ELF-1 (cell line): ENCODE data around the gene KRT13.

ENCODE experiments used
- DNase-seq: peaks from one replicate; pipeline ENCODE4 v3.0.0-alpha.2; 2016; ENCODE audit warnings: low read depth, low spot score

KRT13 gene

DNA sequence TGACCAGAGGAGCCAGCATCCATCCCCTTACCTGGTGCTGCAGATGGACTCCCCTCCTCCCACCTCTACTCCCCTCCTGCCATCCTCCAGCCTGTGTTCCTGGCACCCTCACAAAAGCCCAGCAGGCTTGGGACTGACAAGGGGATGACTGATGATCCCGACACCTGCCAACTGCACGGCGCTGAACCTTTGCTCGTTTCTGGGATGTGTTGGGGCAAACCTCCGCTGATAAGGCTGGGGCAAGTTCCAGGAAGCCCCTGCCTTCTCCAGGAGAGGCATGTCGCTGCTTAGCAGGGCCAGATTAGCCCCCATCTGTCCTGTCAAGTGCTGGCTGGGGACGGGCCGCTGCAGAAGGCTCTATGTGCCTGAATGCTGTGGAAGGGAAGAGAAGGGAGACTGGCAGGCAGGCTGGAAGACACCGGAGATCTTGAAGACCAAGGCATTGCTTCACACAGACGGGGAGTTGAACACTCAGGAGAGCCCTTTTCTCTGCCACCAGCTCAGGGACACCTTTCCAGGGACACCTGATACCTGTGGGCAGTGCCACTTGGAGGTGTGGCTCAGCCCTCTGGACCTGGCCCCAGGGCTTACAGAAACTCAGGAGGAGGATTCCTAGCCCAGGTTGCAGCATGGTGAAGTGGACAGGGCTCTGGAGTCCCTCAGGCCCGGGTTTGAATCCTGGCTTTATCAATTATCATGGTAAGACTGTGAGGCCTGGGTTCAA is 14.3 kb upstream of the KRT13 start:
- DNase-seq, result peak; percentile 62

DNA sequence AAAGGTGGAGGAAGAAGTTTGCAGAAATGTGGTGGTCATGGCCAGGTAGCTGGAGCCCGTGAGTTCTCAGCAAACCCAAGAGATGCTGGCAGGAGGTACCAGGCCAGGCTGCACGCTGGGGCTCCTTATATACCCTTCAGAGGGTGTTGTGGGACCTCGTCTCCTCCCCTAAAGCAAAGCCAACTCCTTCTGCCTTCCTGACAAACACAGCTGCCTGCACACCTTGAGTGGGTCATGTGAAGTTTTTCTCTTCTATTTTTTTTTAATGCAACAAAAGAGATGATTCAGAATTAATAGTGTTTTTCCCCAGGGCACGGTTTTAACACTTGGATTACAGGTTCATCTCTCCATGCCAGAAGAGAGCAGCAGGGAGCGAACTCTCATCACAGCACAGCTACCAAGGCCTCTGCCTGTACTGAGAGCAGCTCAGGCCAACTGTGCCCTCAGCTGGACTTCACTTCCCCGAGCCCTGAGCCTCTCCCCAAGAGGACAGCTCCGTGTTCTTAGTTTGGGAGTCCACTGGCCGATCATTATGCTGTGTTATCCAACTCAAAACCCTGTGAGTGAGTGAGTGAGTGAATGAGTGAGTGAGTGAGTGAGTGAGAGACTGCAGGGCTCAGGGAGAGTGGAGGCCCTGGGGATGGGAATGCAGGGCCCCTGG is 13.5 kb upstream of the KRT13 start, which contains the start of gene KRT15:
Gene KRT15 (minus strand): TSS at position 102 of the 661 bp plus-strand sequence. CDS start 63 bp downstream, at position 39.
- DNase-seq, result no peak

DNA sequence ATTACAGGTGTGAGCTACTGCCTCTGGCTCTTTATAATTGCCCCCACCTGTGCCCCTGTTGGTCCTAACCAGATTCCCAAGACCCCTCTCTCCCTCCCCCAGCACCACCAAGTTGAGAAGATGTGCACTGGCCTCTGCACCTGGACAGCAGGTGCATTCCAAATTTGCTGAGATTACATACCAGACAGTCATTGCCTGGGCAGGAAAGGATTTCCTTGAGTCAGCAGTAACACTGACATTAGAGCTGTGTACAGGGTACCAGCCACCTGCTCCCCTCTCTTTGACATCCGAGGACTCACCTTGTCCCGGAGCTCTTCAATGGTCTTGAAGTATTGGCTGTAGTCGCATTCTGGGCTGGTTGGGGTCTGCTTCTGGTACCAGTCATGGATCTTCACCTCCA is 12.6 kb upstream of the KRT13 start:
- no peak for DNase-seq

DNA sequence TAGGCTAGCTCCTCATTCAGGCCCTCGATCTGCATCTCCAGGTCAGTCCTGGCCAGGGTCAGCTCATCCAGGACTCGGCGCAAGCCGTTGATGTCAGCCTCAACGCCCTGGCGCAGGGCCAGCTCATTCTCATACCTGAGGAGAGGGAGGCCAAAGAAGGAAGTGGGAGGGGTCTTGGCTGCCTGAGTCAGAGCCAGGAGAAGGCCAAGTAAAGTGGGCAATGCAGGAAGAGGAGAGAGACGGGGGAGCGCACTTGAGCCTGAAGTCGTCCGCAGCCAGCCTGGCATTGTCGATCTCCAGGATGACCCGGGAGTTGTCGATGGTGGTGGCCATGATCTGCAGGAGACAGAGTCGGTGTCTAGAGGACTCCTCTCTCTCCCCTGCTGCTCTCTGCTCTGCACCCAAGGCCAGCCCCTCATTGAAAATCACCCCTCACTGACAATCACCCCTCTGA is 11.4 kb upstream of the KRT13 start:
- DNase-seq, result no peak

DNA sequence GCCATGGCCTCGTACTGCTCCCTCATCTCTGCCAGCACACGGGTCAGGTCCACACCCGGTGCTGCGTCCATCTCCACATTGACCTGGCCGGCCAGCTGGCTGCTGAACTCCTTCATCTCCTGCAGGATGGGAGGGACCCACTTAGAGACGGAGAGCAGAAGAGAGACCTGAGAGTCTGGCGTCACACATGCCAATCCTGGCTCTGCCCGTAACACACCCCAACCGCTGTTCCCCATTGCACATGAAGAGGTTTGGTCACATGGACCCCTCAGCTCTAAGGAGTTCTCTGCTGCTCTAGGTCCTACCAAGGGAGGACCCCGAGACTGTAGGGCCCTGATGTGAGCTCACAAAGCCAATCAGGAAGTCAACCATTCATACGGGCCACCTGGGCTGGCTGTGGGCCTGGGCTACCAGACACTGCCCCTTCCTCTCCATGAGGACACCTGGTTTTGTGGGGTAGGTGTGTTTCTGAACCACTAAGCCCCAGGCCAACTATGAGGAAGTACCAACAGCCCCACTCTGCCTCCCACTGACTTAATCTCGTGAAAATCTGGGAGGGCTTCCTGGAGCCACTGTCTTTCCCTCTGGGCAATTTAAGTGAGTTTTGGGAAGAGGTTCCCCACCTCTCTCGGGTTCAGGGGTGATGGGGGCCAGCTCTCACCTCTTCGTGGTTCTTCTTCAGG is 10.9 kb upstream of the KRT13 start:
- DNase-seq, result no peak

DNA sequence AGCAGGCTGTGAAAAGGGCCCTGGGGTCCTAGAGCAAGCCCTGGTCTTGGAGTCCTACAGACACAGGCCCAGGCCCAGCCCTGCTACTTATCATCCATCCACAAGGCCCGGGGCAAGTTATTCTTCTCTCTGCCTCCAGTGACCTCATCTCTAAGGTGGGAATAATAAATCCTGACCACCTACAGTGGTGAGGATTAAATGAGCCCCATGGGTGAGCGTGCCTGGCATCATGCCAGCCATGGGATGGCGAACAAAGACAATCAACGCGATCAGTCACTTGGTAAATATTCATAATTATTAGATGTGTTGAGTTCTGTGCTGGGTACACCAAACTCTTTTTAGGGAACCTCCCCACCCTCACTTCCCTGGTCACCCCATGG is 7.7 kb upstream of the KRT13 start:
- DNase-seq, result no peak

DNA sequence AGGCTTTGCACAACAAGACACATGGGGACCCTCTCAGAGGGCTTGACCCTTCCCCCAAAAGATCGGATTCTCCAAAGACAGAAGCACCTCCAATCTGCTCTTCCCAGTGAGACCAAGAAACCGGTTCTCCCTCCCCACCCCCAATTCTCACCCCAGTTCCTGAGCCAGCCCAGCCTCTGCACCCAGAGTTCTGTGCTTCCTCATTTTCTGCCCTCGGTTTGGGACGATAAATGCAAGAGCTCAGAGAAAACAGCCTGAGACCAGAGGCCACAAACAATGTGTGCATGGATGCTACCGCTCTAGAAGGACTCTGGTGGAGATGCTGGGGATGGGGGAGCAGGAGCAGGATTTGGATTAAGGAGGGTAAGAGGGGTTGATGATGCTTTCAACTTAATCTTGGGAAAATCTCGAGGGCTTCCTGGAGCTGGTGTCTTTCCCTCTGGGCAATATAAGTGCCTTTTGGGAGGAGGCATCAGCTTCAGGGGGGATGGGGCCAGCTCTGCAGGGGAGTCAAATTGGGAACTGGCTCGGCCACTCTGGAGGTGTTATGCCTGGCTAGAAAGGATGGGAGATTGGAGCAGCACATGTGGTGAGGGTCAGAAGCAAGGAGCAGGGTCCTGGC is 7.2 kb upstream of the KRT13 start:
- no peak for DNase-seq

DNA sequence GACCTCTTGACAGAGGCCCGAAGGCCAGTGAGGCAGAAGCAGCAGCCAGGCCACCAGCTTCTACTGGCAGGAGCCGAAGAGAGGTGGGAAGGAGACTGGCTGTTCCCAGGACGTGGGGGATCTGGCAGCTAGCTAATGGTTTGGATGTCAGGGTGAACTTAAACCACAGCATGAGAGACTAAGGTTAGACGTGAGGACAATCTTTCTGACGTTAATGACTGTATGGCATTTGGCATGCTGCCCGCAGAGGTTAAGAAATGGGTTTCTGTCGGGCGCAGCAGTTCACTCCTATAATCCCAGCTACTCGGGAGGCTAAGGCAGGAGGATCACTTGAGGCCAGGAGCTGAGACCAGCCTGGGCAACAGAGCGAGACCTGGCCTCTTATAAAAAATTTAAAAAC is 6.3 kb upstream of the KRT13 start:
- DNase-seq, result no peak

DNA sequence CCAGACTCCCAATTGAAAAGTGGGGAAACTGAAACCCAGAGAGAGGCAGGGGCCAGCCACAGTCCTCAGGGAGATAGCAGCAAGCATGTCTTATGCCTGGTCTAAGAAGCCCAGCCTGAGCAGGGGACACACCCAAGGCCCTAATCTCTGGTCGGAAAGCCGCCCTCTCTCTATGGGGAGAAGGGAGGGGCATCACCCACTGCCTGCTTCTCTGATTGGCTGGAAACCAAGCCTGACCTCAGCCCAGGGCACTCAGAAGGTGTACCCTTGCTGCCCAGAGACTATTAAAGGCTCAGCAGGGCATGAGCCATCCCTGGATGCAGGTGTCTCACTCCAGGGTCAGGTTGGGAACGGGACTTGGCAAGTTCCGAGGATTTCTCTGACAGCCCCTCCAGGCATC is 5.7 kb upstream of the KRT13 start:
- no peak for DNase-seq

DNA sequence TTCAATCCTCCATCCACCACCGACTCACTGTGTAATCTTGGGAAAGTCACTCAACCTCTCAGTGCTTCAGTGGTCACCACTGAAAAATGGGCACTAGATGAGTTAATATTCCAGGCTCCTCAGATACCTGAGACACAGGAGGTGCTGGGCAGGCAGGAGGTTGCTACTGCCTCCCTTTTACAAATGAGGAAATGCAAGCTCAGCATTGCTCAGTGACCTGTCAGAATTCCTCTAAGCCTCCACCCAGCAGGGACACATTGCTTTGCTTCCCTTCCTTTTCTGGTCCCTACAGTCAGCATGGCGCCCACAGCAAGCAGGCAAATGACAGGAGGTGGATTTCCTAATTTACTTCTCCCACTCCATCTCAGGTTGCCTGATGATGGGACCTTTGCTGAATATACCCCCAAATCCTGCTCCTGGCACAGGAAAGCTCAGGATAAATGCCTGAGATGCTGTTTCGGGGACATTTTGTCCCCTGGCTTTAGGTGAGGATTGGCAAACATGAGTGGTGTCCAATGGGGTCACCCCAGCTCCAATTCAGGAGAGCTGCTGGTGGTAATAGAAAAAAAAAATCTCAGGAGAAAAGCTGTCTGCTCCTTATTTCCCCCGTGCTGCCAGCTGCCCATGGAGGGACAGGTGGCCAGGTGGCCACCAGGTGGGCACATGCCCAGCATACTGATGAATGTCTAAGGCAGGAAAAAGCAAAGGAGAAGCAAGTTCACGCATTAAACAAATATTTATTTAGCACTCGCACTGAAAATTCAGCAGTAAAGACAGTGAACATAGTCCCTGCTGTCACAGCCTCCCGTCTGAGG is 5.0 kb upstream of the KRT13 start:
- DNase-seq, result peak; percentile 28

DNA sequence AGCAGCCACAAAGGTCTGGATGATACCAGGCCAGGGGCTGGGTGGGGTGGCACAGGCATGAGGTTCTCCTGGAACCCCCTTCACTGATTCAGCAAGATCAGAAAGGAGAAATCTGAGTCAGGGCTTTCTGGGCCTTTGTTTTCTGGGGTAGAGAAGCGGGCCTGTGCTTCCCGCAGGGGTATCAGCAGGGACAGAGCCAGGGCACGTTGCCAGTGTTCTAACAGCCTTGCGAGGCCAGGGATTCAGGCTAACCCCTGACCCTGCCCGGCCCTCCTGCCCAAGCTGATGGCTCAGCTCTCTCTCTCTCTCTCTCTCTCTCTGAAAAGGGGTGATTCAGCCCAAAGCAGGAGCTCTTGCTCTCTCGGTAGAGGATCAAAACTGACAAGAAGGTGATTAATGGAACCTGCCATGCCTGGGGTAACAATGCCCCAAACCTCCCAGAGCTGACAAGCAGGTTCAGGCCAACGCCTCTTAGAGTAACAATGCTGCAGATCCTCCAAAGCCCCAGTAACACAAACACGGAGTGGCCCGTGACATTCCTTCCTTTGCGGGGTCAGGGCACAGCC is 2.0 kb upstream of the KRT13 start:
- DNase-seq, result peak; percentile 71

DNA sequence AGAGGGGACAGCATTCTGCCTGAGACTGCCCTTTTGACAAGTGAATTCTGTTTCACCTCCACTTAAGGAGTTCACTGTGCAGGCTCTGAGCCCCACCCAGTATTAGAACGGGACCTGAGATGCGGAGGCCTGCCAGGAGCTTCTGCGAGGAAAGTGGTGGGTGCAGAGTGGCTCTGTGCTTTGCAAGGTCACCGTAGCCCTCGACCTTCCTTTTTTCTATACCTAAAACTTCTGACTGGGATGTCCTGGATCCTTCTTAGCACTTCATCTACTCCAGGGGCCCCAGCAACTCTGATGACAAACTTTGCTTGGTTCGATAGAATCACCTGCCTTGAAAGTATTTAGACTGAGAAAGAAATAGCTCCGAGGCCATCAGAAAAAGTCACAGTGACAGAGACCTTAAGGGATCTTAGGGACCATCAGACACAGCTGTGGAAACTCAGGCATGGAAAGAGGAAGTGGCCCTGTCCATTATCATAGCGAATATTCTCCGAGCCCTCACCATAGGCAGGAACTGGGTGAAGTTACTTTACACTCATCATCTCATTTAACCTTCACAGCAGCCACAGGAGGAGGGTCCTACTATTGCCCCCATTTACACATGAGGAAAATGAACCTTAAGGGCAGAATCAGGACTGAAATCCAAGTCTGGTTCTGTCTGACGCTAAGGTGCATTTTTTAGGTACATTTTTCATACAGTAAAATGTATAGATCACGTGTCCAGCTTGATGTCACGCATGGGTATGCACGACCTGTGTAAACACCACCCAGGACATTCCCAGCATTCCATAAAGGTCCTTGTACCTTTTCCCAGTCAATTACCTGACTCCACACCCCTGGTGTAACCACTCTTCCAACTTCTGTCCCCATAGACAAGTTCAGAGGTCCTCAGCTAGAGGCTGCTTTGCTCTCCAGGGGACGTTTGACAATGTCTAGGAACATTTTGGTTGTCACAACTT is 676 bp upstream of the KRT13 start:
- DNase-seq, result no peak

DNA sequence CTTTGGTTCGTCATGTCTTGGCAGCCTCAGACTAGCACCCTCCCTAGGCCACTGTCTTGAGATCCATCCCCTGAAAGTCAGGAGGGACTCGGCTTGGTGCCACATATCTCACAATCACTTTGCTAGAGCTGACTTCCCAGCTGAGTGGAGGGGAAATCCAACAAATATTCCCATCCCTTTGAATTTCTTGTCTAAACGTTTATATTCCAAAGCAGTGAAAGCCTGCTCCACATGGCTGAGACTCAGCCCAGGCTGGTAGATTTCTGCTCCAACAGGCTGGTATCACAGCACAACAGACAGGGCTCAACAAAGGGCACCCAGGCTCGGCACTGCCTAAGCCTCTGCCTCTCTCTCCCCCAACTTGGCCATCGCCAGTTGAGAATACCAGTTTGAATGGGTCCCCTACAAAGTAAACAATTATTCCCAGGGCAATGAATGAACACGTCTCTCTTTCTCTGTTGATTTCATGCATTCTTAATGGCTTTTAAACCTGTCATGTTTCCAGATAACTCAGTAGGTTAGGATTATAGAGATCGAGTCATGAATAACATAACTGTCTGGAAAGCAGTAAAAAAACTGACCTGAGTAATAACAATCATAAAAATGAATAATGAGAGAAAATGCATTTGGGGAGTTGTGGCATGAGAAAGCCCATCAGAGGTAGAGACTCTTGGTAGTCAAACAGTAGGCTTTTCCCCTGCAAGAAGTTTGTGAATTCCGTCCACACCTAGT is 1.0 kb downstream of the KRT13 start:
- DNase-seq, result no peak

DNA sequence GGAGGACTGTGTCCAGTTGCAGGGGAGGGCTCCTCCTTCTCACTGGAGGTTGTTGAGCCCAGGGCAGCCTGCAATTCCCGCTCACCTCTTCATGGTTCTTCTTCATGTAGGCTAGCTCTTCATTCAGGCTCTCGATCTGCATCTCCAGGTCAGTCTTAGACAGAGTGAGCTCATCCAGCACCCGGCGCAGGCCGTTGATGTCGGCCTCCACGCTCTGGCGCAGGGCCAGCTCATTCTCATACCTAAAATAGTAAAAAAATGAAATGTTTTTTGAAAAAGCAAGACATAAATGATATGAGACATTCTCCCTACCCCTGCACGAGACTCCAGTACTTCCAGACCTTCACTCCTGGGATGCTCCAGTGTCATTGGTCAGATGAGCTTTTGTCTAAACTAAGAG is 2.2 kb downstream of the KRT13 start:
- DNase-seq, result no peak

DNA sequence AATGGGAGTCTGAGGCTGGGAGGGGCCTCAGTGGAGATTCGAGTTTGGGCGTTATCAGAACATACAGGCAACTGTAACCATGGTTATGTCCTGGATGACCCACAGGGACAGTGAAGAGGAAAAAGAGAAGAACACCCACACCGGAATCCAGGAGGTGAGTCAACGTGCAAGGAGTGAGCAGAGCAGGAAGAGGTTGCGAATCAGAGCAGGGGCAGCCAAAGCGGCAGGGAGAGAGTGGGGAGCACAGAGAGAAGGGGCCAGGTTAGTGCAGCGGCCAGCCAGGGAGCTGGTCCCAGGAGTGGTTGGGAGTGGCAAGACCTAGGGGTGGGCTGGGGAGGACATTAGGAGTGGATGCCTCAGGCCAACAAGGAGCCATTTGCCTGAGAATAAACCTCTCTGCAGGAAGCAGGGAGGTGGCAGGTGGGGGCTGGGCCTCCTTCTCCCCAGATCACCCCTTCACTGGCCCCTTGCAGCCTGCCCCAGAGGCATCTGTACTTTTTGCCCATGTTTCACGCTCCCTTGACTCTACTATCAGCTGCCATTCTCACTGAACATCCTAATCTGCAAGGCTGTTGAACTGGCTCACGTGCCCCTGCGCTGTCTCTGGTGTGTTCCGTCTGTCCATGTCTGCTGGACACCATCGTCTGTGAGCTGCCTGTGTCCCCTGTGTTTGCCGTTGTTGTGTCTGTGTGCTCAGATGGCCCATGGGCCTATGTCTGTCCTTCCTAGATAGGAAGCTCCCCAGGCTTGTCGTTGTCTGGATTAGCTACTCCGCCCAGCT is 5.1 kb downstream of the KRT13 start:
- peak; percentile 73 for DNase-seq

DNA sequence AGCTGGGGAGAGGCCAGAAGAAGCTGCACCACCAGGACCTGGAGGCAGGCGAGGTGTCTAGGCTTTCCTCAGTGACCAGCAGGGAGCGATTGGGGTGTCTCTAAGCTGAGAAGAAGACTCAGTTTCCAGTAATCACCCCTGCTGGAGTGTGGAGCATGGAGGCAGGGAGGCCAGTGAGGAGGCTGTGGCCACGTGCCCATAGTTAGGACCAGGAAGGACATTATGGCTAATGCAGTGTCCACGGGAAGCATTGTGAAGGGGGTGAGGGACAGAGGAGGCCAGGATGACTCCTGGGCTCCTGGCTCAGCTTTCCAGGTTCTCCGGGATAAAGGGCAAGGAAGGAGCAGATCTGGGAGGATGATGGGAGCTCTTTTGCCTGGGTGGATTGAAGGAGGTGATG is 5.7 kb downstream of the KRT13 start:
- no peak for DNase-seq

DNA sequence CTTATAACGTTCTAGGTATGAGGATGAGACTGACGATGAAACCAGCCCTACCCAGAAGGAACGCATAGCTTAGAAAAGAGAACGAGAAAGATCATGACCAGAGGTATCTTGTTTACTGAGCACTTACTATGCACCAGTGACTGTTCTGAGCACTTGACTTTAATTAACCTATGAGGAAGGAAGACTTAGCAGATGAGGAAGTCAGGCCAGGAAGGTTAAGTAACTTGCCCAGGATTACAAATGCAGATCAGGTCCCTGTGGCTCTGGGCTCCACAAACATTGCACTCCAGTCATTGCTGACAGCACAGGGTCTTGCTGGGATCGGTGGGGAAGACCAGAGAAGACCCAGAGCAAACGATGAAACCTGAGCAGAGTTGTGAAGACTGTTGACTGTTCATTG is 7.1 kb downstream of the KRT13 start:
- DNase-seq, result no peak

DNA sequence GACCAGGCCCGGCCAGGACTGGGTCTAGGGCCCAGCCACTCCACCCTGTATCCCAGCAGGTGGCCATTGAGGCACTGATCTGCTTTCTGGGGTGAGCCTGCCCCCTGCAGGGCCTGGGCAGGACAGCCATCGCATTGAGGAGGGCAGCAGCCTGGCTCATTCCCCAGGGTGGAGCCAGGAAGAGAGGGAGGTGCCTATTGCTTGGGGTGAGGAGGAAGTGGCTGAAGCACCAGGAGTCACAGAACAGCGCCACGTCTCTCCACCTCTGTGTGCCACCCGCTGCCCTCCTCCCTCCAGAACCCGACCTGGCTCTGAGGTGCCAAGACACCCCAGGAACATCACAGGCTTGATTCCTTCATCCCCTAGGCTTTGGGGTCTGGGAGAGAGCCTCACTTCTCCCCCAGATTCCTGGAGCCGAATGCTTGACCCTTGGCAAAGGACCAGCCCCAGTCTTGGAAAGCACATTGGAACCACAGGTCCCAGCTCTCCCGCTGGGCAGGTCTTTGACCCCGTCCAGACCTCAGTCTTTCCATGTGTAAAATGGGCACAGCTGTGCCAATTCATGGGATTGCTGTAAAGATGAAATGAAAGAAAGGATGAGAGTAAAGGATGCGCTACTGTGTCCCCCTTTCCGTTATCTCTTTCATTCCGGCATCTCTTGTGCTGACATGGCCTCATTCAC is 8.5 kb downstream of the KRT13 start:
- peak; percentile 92 for DNase-seq
